ENCODE measurements around the gene GABBR2. TPM values are rescaled to one million over a fixed set of nuclear protein-coding genes. Genes with fewer than 3 reads are reported as not detected.

The GABBR2 gene
- total RNA-seq, 1 experiment from 2014 or later: 0.23 TPM

GRCh38 chr9:98707166-98708102 is 1.3 kb downstream of the GABBR2 start:
- Histone ChIP-seq H3K9me3 (no peaks in the 10 kb centered on the region), H3K27me3 (replicated peaks; ENCODE audit: control insufficient read depth, insufficient read depth, low read length) (no peaks in the 10 kb centered on the region), H3K4me3 (ENCODE audit: low read depth, low read length) (no peak overlapping the region), H3K36me3 (ENCODE audit: control insufficient read depth, insufficient read depth, low read length) (no peaks in the 10 kb centered on the region), H3K4me1 (no peaks in the 10 kb centered on the region)
- no peaks in the 10 kb centered on the region for H3K9me3 Mint-ChIP-seq (ENCODE audit: unreplicated experiment)
- DNase-seq: no peak
- POLR2A ChIA-PET: no interaction called here
- BruUV-seq (replicated peaks): no TSS peak
- no peaks in the 10 kb centered on the region for H3K4me1 Mint-ChIP-seq (ENCODE audit: low read depth, unreplicated experiment)
- H3K27me3 Mint-ChIP-seq (ENCODE audit: insufficient read depth, unreplicated experiment): peaks cover 8% of the 10 kb centered on the region
- H3K27ac Mint-ChIP-seq (ENCODE audit: unreplicated experiment): no peak overlapping the region
- CTCF ChIA-PET: no interaction called here
- no peak overlapping the region for H3K4me3 Mint-ChIP-seq (ENCODE audit: unreplicated experiment)
- no peaks in the 10 kb centered on the region for H3K36me3 Mint-ChIP-seq (ENCODE audit: insufficient read depth, unreplicated experiment)
- no peak for TF ChIP-seq CTCF (IDR thresholded peaks at IDR 0.05; ENCODE audit: insufficient read depth in 1 of 2, low read depth in 1 of 2, low read length in 1 of 2, severe bottlenecking in 1 of 2, unreplicated experiment in 1 of 2)
- intact Hi-C loops (cut with micrococcal nuclease; ENCODE audit: unreplicated experiment): no loop called here

- POLR2A ChIA-PET: no interaction called here
Measured at GRCh38 chr9:98706651-98707165, 2.0 kb downstream of the GABBR2 start.

More at GRCh38 chr9:98706651-98707165, 2.0 kb downstream of the GABBR2 start:
- no peak for DNase-seq
- intact Hi-C loops (cut with micrococcal nuclease; ENCODE audit: unreplicated experiment): no loop called here
- Histone ChIP-seq H3K4me3 (ENCODE audit: low read depth, low read length) (no peak overlapping the region), H3K4me1 (no peaks in the 10 kb centered on the region), H3K9me3 (no peaks in the 10 kb centered on the region), H3K36me3 (ENCODE audit: control insufficient read depth, insufficient read depth, low read length) (no peaks in the 10 kb centered on the region), H3K27me3 (replicated peaks; ENCODE audit: control insufficient read depth, insufficient read depth, low read length) (no peaks in the 10 kb centered on the region)
- Mint-ChIP-seq H3K9me3 (ENCODE audit: unreplicated experiment) (no peaks in the 10 kb centered on the region), H3K4me3 (ENCODE audit: unreplicated experiment) (no peak overlapping the region), H3K36me3 (ENCODE audit: insufficient read depth, unreplicated experiment) (no peaks in the 10 kb centered on the region), H3K4me1 (ENCODE audit: low read depth, unreplicated experiment) (no peaks in the 10 kb centered on the region), H3K27me3 (ENCODE audit: insufficient read depth, unreplicated experiment) (peaks cover 6% of the 10 kb centered on the region), H3K27ac (ENCODE audit: unreplicated experiment) (no peak overlapping the region)
- CTCF ChIA-PET: no interaction called here
- TF ChIP-seq CTCF (IDR thresholded peaks at IDR 0.05; ENCODE audit: insufficient read depth in 1 of 2, low read depth in 1 of 2, low read length in 1 of 2, severe bottlenecking in 1 of 2, unreplicated experiment in 1 of 2): no peak
- no TSS peak for BruUV-seq (replicated peaks)

Measured in Caco-2 (cell line).